Activated CD8-positive, alpha-beta memory T cell treated with anti-CD3 and anti-CD28 coated beads, Interleukin-2, amount 50 U/mL, for 24 hours (primary cell): ENCODE results near the gene KRTAP5-1.
A peak's percentile ranks its signal among the peaks of the same experiment; 100 is the strongest.
"Not testable (repeated sequence)": the region's sequence is repeated elsewhere in the genome, so short reads cannot be mapped to it uniquely, and the experiment has no call there.

Experiments
- DNase-seq: peaks from one replicate; pipeline ENCODE4 v3.0.0-alpha.2; 2020; ENCODE audit errors: extremely low read depth

KRTAP5-1 gene, protein sequence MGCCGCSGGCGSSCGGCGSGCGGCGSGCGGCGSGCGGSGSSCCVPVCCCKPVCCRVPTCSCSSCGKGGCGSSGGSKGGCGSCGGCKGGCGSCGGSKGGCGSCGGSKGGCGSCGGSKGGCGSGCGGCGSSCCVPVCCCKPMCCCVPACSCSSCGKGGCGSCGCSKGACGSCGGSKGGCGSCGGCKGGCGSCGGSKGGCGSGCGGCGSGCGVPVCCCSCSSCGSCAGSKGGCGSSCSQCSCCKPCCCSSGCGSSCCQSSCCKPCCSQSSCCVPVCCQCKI

DNA sequence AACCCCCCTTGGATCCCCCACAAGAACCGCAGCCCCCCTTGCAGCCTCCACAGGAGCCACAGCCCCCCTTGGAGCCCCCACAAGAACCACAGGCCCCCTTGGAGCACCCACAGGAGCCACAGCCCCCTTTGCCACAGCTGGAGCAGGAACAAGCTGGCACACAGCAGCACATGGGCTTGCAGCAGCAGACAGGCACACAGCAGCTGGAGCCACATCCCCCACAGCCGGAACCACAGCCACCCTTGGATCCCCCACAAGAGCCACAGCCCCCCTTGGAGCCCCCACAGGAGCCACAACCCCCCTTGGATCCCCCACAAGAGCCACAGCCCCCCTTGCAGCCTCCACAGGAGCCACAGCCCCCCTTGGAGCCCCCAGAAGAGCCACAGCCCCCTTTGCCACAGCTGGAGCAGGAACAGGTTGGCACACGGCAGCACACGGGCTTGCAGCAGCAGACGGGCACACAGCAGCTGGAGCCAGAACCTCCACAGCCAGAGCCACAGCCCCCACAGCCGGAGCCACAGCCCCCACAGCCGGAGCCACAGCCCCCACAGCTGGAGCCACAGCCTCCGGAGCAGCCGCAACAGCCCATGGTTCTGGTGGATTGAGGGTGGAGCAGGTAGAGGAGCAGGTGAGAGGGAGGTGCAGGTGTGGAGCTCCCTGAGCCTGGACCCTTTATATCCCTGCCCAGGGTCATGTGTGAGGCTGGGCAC, at the start of gene KRTAP5-1:
TSS of gene KRTAP5-1 (minus strand) at position 623 of the 710 bp plus-strand sequence. CDS start at position 589, 34 bp downstream.
- DNase-seq: not testable (repeated sequence)

DNA sequence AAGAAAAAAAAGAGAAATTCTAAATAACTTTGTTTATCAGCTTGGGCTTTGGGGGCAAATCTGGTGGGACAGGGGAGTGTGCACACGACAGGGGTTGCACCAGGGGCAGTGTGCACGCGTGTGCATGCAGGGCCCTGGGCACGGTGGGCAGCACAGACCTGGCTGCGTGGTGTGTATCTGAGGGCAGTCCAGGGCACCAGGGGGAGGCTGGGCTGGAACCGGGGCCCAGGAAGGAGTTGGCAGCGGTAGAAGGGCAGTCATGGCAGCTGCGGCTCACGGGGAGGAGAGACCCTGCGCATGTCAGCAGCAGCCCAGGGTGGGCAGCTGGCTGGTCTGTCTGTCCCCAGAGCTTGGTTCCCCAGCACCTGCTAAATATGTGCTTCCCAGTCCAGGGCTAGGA, 48.8 kb upstream of the KRTAP5-1 start:
- DNase-seq: no peak

- no peak for DNase-seq
These were observed 47.1 kb upstream of the KRTAP5-1 start for GRCh38 chr11:1632053-1632714.

- no peak for DNase-seq
These were observed 46.0 kb upstream of the KRTAP5-1 start for GRCh38 chr11:1631066-1631568.

GRCh38 chr11:1630271-1630670, 45.2 kb upstream of the KRTAP5-1 start:
- DNase-seq: no peak

DNA sequence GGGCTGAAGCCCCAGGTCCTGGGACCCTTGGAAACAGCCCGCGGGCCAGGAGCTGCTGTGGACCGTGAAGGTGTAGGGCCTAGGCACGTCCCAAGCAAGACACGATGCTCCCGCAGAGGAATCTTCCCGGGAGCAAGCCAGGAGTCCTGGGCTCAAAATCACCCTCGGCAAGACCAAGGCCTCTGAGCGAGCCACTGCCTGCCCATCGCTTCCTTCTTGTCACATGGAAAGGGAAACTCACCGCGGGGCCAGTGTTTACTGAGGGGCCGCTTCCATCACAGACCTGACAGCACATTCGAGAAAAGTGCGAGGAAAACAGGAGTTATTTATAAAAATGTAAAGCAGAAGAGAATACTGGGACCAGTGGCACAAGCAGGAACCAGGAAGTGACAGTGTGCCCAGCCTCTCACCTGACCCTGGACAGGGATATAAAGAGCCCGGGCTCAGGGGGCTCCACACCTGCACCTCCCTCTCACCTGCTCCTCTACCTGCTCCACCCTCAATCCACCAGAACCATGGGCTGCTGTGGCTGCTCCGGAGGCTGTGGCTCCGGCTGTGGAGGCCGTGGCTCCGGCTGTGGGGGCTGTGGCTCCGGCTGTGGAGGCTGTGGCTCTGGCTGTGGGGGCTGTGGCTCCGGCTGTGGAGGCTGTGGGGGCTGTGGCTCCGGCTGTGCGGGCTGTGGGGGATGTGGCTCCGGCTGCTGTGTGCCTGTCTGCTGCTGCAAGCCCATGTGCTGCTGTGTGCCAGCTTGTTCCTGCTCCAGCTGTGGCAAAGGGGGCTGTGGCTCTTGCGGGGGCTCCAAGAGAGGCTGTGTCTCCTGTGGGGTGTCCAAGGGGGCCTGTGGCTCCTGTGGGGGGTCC, 44.5 kb upstream of the KRTAP5-1 start, which contains the start of gene KRTAP5-5:
TSS of gene KRTAP5-5 (plus strand) at position 450 of the 860 bp plus-strand sequence. CDS start at position 516, 66 bp downstream.
- no peak for DNase-seq

DNA sequence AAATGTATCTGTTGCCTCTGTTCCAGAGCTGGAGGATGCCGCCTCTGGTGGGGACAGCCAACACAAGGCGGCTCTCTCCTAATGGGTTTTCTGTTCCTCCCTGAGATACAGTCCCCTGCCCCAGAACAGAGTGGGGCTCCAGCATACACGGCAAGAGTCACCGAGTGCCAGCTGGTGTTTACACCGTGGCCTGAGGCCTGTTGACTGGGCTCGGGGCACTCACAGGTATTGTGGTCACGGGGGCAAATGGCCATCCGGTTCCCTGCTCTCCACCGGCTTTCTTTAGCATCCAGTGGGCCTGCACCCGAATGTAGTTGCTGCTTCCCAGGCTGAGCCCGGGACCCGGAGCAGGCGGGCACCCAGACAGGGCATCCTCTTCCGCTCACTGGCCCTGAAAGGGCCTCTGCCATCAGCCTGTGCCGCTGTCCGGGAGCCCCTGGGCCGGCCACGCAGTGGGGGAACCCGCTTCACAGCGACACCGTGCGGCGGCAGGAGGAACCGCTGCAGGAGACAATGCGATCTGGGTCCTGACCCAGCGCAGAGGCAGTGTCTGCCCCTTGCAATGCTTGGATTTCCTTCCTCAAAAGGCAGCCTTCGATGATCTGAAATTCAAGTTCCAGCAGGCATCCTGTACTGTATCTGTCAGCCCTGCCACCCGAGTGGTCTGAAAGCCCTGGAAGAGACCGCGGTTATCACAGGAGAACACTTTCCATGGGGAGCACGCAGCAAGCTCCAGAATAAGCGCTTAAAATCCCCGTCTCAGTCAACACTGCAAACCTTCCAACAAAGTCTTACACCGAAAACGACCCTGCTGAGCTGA, 43.6 kb upstream of the KRTAP5-1 start:
- peak; percentile 14 for DNase-seq

- no peak for DNase-seq
These were observed 40.5 kb upstream of the KRTAP5-1 start for GRCh38 chr11:1625541-1625940.

DNA sequence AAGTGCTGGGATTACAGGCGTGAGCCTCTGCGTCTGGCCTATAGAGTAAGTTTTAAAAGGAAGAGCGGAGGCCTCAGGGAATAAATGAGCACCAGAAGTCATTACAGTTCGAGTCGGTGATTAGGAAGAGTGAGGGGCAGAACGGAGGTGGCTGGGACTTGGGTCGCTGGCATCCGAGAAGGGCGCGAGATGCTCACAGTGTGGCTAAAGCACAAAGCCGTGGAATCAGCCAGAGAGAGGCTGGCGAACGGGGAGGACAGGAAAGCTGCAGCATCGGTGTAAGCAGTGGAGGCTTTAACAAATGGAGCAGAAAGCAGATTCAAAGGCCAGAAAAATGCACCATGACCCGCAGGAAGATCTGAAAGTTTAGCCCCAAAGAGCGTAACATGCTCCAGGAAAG, 39.5 kb upstream of the KRTAP5-1 start:
- no peak for DNase-seq

GRCh38 chr11:1623716-1624115, 38.6 kb upstream of the KRTAP5-1 start:
- no peak for DNase-seq

- no peak for DNase-seq
These were observed 37.0 kb upstream of the KRTAP5-1 start, which contains the start of gene KRTAP5-4 for GRCh38 chr11:1622086-1622485. Gene KRTAP5-4 (minus strand): TSS chr11:1622138. CDS start chr11:1622093, 45 bp downstream.

DNA sequence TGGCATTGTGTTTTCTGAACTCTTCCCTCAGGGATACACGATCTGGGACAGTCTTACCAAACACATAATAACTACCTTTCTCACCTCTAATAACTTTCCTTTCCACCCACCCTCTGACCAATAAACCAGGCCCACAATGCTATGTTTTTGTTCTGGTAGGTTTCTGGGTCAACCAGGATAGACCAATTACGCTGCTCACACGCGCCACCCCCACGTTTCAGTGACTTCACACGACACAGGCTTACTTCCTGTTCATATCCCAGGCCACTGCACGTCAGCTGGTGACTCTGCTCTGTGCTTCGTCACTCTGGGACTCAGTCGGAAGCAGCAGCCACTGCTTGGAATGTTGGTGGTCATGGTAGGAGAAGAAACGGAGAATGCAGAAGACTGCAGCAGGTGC, 34.4 kb upstream of the KRTAP5-1 start:
- DNase-seq: no peak

DNA sequence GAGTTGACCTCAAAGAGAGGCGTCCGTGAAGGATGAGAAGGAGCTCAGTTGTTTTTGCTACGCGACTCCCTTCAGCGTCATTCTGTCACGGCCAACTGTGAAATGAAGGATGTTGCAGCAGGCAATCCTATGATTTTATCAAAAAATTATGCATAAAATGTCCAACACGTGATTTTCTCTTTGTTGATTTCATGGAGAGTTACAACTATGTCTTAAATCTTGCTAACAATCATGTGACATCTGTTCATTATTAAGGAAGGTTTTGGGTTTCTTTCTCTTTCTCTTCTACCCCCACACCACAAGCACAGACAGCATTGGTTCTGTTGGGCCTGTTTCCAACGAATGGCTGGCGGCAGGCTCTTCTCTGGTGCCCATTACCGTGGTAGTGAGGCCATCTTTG, 33.1 kb upstream of the KRTAP5-1 start:
- no peak for DNase-seq

GRCh38 chr11:1608363-1608762, 23.3 kb upstream of the KRTAP5-1 start, which contains the start of gene KRTAP5-3:
Gene KRTAP5-3 (minus strand): TSS chr11:1608463. CDS start chr11:1608385, 78 bp downstream.
- no peak for DNase-seq

GRCh38 chr11:1607901-1608300, 22.8 kb upstream of the KRTAP5-1 start:
- not testable (repeated sequence) for DNase-seq

- DNase-seq: not testable (repeated sequence)
These were observed 22.2 kb upstream of the KRTAP5-1 start for GRCh38 chr11:1607156-1607845.

- DNase-seq: not testable (repeated sequence)
These were observed 20.8 kb upstream of the KRTAP5-1 start for GRCh38 chr11:1605923-1606322.

DNA sequence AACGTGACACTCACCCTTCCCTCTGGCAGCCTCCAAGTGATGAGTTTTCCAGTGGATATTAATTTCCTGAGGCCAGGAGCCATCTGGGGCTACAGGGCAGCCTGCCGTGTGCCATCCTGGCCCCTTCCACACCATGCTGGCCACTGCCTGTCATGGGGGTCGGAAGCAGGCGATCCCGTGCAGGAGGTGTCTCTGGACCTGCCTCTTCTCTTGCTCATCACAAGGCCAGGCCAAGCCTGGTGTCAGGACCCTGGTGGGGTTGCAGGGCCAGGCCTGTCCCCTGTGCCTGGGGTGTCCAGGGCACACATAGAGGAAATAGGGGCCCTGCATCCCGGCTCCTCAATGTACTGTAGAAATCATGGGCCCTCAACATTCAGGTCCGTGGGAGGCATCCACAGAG, 19.6 kb upstream of the KRTAP5-1 start:
- no peak for DNase-seq

- no peak for DNase-seq
These were observed 19.1 kb upstream of the KRTAP5-1 start for GRCh38 chr11:1604181-1604580.

DNA sequence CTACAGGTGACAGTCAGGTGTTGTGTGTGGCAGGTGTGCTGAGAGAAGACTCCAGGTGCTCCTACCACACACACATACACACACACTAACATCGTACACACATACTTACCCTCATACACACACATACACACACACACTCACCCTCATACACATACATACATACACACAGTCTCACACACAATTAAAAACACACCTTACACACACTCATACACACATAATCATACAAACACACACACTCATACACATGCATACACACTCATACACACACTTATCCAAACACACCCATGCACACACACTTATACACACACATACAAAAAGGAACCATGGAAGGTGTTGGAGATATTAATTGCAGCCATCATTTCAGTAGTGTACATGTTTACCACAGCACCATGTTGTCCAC, 18.5 kb upstream of the KRTAP5-1 start:
- no peak for DNase-seq
